HCT116 (cell line): Measurements from ENCODE around the gene TMC6.

ENCODE experiments used
- CBX3 ChIP-seq: IDR thresholded peaks from 2 replicates; pipeline ENCODE4 v1.6.1; 2012; ENCODE audit warnings: low read depth
- EZH2 ChIP-seq: fragments of 200-600 bp; sonication (generic); IDR thresholded peaks from 2 replicates; pipeline ENCODE4 v1.6.1; 2017; ENCODE audit warnings: antibody characterized with exemption, mixed run types
- POLR2A ChIP-seq: IDR thresholded peaks from 2 replicates; pipeline ENCODE4 v1.7.0; 2011; ENCODE audit warnings: borderline replicate concordance; ENCODE audit not compliant: insufficient read depth, insufficient read length; ENCODE audit errors: extremely low read depth
- REST ChIP-seq: IDR thresholded peaks from 2 replicates; pipeline ENCODE4 v1.6.1; 2012; ENCODE audit warnings: low read depth
- TF ChIP-seq, protein P1 (sequence below), 3 experiments: fragments of 200-600 bp in 1 of 3; sonication (generic) in 1 of 3; IDR thresholded peaks in 2 of 3; conservative IDR thresholded peaks in 1 of 3; 2 replicates each; pipeline ENCODE4 v1.5.1; 2012 to 2017; ENCODE audit warnings: low read depth in 2 of 3, low read length in 2 of 3, antibody characterized with exemption in 1 of 3, borderline replicate concordance in 1 of 3, control low read depth in 1 of 3, mild to moderate bottlenecking in 1 of 3, mixed read lengths in 1 of 3, mixed run types in 1 of 3, moderate library complexity in 1 of 3; ENCODE audit not compliant: insufficient read depth in 1 of 3

GRCh38 chr17:78075011-78075410 is 53.5 kb downstream of the TMC6 start:
- TF ChIP-seq POLR2A: no peak
- TF ChIP-seq CBX3: no peak
- TF ChIP-seq REST: no peak
- TF ChIP-seq, protein P1, sequence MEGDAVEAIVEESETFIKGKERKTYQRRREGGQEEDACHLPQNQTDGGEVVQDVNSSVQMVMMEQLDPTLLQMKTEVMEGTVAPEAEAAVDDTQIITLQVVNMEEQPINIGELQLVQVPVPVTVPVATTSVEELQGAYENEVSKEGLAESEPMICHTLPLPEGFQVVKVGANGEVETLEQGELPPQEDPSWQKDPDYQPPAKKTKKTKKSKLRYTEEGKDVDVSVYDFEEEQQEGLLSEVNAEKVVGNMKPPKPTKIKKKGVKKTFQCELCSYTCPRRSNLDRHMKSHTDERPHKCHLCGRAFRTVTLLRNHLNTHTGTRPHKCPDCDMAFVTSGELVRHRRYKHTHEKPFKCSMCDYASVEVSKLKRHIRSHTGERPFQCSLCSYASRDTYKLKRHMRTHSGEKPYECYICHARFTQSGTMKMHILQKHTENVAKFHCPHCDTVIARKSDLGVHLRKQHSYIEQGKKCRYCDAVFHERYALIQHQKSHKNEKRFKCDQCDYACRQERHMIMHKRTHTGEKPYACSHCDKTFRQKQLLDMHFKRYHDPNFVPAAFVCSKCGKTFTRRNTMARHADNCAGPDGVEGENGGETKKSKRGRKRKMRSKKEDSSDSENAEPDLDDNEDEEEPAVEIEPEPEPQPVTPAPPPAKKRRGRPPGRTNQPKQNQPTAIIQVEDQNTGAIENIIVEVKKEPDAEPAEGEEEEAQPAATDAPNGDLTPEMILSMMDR (IDR thresholded peaks at IDR 0.05 in 2 of 3, conservative IDR thresholded peaks at IDR 0.05 in 1 of 3; ENCODE audit: borderline replicate concordance in 1 of 3, insufficient read depth in 1 of 3, low read depth in 2 of 3, low read length in 2 of 3): no peak
- TF ChIP-seq EZH2: no peak
